Neuron (in vitro differentiated cells): ENCODE measurements around the gene ATP5F1E.

Source experiments
- H2AFZ ChIP-seq: one replicate; pipeline ENCODE4 v1.6.1; 2013; ENCODE audit warnings: low read depth, mild to moderate bottlenecking, inconsistent platforms, low read length, moderate library complexity
- H3K27me3 ChIP-seq: one replicate; pipeline ENCODE4 v1.6.1; 2013; ENCODE audit warnings: low read length; ENCODE audit not compliant: insufficient read depth
- H3K36me3 ChIP-seq: one replicate; pipeline ENCODE4 v1.6.1; 2013; ENCODE audit warnings: low read length; ENCODE audit not compliant: insufficient read depth
- H3K4me1 ChIP-seq: one replicate; pipeline ENCODE4 v1.6.1; 2013; ENCODE audit warnings: low read length; ENCODE audit not compliant: insufficient read depth
- H3K4me3 ChIP-seq: 2 replicates; pipeline ENCODE4 v1.5.1; 2013; ENCODE audit warnings: mild to moderate bottlenecking, low read length, moderate library complexity
- H3K9me3 ChIP-seq: one replicate; pipeline ENCODE4 v1.6.1; 2013; ENCODE audit warnings: low read length

Gene ATP5F1E

DNA sequence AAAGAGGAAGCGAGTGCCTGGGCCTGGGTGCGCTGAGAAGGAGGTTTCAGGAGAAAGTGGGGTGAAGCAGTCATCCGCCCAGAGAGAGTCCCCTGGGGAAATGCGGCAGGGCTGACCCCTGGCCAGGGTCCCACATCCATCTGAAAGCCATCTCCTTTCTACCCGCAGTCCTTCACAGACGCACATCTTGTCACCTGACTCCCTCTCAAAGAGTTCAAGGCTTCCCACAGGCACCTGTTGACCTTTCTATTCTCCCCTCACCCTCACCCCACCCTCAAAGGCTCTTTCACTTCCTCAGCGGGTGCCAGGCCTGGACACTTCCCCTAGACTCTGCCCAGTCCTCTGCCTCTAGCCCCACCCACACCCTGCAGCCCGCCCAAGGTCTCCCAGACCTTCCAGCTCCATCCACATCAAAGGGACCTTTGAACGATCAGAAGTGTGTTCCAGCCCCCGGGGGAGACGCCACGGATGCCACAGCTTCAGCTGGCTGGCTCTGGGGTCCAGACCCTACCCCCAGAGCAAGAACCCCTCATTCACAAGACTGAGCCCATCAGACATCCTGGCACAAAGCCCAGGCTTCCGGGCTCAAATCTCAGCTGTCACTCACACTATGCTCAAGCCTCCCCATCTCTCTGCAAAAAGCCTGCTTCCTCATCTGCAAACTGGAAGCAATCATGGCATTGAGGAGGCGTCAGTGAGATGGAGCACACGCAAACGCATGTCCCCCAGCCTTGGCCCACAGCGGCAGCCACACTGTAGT is 27.2 kb downstream of the ATP5F1E start:
- no peaks in the 10 kb centered on the region for H3K36me3 ChIP-seq
- no peaks in the 10 kb centered on the region for H3K27me3 ChIP-seq
- H3K4me3 ChIP-seq: no peak overlapping the region
- peaks cover 19% of the 10 kb centered on the region for H3K4me1 ChIP-seq
- H2AFZ ChIP-seq: no peak overlapping the region
- H3K9me3 ChIP-seq: no peaks in the 10 kb centered on the region

DNA sequence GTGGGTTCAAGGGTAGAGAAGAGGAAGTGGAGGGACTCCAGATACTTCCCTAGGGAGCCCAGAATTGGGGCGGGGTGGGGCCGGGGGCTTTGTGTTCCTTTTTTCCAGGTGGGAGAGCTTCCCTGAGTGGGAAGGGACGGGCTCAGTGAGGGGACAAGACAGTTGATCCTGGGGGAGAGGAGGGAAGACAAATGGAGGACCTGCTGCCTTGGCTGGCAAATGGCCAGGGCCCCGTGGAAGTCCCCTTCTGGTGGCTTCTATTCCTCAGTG is 27.7 kb downstream of the ATP5F1E start:
- no peaks in the 10 kb centered on the region for H3K36me3 ChIP-seq
- no peak overlapping the region for H3K4me3 ChIP-seq
- no peaks in the 10 kb centered on the region for H3K27me3 ChIP-seq
- H3K4me1 ChIP-seq: peaks cover 19% of the 10 kb centered on the region
- H2AFZ ChIP-seq: no peak overlapping the region
- no peaks in the 10 kb centered on the region for H3K9me3 ChIP-seq

- Histone ChIP-seq H2AFZ (no peak overlapping the region), H3K9me3 (no peaks in the 10 kb centered on the region), H3K4me1 (peaks cover 19% of the 10 kb centered on the region), H3K36me3 (no peaks in the 10 kb centered on the region), H3K27me3 (no peaks in the 10 kb centered on the region), H3K4me3 (no peak overlapping the region)
Measured at GRCh38 chr20:59003836-59004492, 28.2 kb downstream of the ATP5F1E start.

DNA sequence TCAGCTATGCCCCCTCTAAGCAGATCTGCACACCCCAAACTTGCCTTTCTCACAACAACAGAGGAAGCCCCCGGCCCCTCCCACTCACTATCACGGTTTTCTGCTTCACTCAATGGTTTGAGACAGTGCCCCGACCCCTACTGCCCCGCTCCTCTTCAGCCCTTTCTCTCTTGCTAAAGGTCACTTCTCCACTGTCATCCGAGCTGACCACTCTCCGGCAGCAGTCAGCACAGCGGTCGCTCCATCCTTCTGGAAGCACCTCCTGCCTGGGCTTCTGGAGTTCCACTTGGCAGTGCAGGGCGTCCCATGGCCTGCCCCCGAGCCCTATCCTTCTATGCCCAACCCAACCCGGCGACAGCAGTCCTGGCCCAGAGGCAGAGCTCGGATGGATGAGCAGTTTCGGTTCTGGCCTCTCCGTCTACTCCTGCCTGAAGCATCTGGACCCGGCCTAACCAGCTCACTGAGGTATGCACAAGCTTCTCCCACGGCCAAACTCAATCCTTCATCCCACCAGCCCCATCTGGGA is 29.2 kb downstream of the ATP5F1E start:
- H3K27me3 ChIP-seq: no peaks in the 10 kb centered on the region
- no peaks in the 10 kb centered on the region for H3K9me3 ChIP-seq
- H2AFZ ChIP-seq: no peak overlapping the region
- H3K36me3 ChIP-seq: no peaks in the 10 kb centered on the region
- no peak overlapping the region for H3K4me3 ChIP-seq
- H3K4me1 ChIP-seq: peaks cover 19% of the 10 kb centered on the region

DNA sequence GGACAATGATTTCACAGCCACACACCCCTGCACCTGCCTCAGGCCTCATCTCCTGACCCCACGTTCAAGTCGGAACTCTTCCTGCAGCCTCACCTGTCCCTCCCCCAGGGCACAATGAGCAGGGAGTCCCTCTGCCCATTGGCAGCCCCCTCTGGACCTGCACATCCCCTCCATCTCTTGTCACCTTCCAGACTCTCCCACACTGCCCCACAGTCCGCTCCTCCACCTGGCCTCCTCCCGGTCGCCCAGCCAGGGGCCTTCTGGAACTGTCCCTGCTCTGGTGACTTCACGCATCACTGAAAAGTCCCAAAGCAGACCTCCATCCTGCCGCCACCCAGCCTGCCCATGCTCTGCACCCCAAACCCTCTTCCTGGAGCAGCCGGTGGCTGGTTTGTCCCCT is 29.7 kb downstream of the ATP5F1E start:
- H3K4me3 ChIP-seq: no peak overlapping the region
- H3K27me3 ChIP-seq: no peaks in the 10 kb centered on the region
- no peaks in the 10 kb centered on the region for H3K9me3 ChIP-seq
- no peaks in the 10 kb centered on the region for H3K36me3 ChIP-seq
- no peak overlapping the region for H2AFZ ChIP-seq
- peaks cover 19% of the 10 kb centered on the region for H3K4me1 ChIP-seq

GRCh38 chr20:59001449-59002171 is 30.5 kb downstream of the ATP5F1E start:
- no peak overlapping the region for H3K4me3 ChIP-seq
- H2AFZ ChIP-seq: no peak overlapping the region
- H3K4me1 ChIP-seq: peaks cover 19% of the 10 kb centered on the region
- no peaks in the 10 kb centered on the region for H3K36me3 ChIP-seq
- no peaks in the 10 kb centered on the region for H3K27me3 ChIP-seq
- H3K9me3 ChIP-seq: no peaks in the 10 kb centered on the region

- Histone ChIP-seq H3K4me1 (peaks cover 19% of the 10 kb centered on the region), H3K27me3 (no peaks in the 10 kb centered on the region), H3K4me3 (no peak overlapping the region), H3K9me3 (no peaks in the 10 kb centered on the region), H3K36me3 (no peaks in the 10 kb centered on the region), H2AFZ (no peak overlapping the region)
Measured at GRCh38 chr20:59001068-59001448, 31.1 kb downstream of the ATP5F1E start.

DNA sequence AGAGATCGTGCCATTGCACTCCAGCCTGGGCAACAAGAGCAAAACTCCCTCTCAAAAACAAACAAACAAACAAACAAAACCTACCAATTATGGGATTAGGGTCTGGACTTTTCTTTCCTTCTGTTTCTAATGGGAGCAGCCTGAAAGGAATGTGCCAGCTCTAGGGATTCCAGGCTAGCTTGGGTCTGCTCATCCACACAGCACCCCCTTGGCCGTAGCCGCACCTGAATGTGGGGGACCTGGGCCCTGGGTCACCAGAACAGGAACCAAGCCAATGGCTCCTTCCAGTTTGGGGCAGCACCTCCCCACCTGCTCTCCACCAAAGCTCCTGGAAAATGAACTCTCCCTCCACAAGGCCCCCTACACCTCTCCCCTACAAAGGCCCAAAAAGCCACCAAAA is 31.8 kb downstream of the ATP5F1E start:
- H3K4me3 ChIP-seq: no peak overlapping the region
- H3K4me1 ChIP-seq: peaks cover 19% of the 10 kb centered on the region
- H3K9me3 ChIP-seq: no peaks in the 10 kb centered on the region
- no peak overlapping the region for H2AFZ ChIP-seq
- no peaks in the 10 kb centered on the region for H3K27me3 ChIP-seq
- H3K36me3 ChIP-seq: peaks cover 6% of the 10 kb centered on the region

GRCh38 chr20:58998656-58999055 is 33.5 kb downstream of the ATP5F1E start:
- Histone ChIP-seq H2AFZ (no peak overlapping the region), H3K27me3 (no peaks in the 10 kb centered on the region), H3K9me3 (no peaks in the 10 kb centered on the region), H3K36me3 (peaks cover 20% of the 10 kb centered on the region), H3K4me3 (no peak overlapping the region), H3K4me1 (peaks cover 19% of the 10 kb centered on the region)

GRCh38 chr20:58997141-58997770 is 34.9 kb downstream of the ATP5F1E start:
- H3K27me3 ChIP-seq: no peaks in the 10 kb centered on the region
- H2AFZ ChIP-seq: no peak overlapping the region
- H3K36me3 ChIP-seq: peaks cover 34% of the 10 kb centered on the region
- H3K4me3 ChIP-seq: no peak overlapping the region
- peaks cover 7% of the 10 kb centered on the region for H3K4me1 ChIP-seq
- H3K9me3 ChIP-seq: no peaks in the 10 kb centered on the region

DNA sequence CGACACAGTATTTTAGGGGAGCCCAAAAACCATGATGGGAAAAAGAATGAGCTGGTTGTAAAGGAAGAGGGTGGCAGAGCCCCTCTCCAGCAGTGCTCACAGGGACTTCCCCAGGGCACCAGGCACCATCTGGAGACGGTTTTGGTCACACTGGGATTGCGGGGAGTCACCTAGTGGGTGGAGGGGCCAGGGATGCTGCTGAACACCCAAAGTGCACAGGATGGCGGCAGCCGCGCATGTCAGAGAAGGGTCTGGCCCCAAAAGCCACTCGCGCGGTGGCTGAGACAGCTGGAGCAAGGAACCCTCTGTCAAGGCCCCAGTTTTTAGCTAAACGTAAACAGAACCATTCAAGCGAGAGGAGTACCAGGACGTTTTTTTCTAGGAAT is 35.9 kb downstream of the ATP5F1E start:
- Histone ChIP-seq H3K9me3 (no peaks in the 10 kb centered on the region), H3K4me1 (no peaks in the 10 kb centered on the region), H2AFZ (no peak overlapping the region), H3K4me3 (no peak overlapping the region), H3K27me3 (no peaks in the 10 kb centered on the region), H3K36me3 (peaks cover 44% of the 10 kb centered on the region)

- Histone ChIP-seq H3K9me3 (no peaks in the 10 kb centered on the region), H2AFZ (no peak overlapping the region), H3K4me3 (no peak overlapping the region), H3K36me3 (peaks cover 50% of the 10 kb centered on the region), H3K4me1 (no peaks in the 10 kb centered on the region), H3K27me3 (no peaks in the 10 kb centered on the region)
Measured at GRCh38 chr20:58995461-58996225, 36.5 kb downstream of the ATP5F1E start.
